AG04449 (cell line): ENCODE data around the gene ADIRF.
"Not testable (repeated sequence)": the region's sequence is repeated elsewhere in the genome, so short reads cannot be mapped to it uniquely, and the experiment has no call there.

ENCODE experiments used
- CTCF ChIA-PET: fragments of 350-600 bp; formaldehyde crosslinking; extraction: SDS; loops from one replicate; lab custom pipeline; 2021; ENCODE audit warnings: antibody characterized with exemption; lab: Yijun Ruan, JAX
- POLR2A ChIA-PET: fragments of 400-600, 350-600 bp; formaldehyde crosslinking; extraction: SDS; loops from one replicate; lab custom pipeline; 2020; ENCODE audit warnings: antibody characterized with exemption, inconsistent platforms; lab: Yijun Ruan, JAX
- DNase-seq: peaks from one replicate; pipeline ENCODE4 v3.0.0-alpha.2; 2010; ENCODE audit warnings: low read depth, low spot score
- H3K4me3 ChIP-seq: 2 replicates; pipeline ENCODE4 v1.5.1; 2011; ENCODE audit warnings: low read depth, mild to moderate bottlenecking, control low read depth, low read length
- CTCF ChIP-seq: IDR thresholded peaks from one replicate; pipeline ENCODE4 v1.5.1; 2011; ENCODE audit warnings: mild to moderate bottlenecking, moderate library complexity, low read length, control low read depth, inconsistent platforms; ENCODE audit not compliant: insufficient read depth; ENCODE audit errors: missing control alignments

The ADIRF gene

GRCh38 chr10:86952106-86952505 lies 16.2 kb upstream of the ADIRF start:
- no peak overlapping the region for H3K4me3 ChIP-seq
- POLR2A ChIA-PET: no interaction called here
- CTCF ChIA-PET: interaction anchor here (3.4 to 10.1 kb wide), 2 partner anchors 9 to 15 kb away, joined by 24 to 171 read pairs; partner anchors contain the start of gene ADIRF
- DNase-seq: no peak
- no peak for TF ChIP-seq CTCF

- CTCF ChIA-PET: interaction anchor here (3.4 to 10.1 kb wide), 2 partner anchors 10 to 14 kb away, joined by 24 to 171 read pairs; partner anchors contain the start of gene ADIRF
- POLR2A ChIA-PET, DNase-seq, H3K4me3 ChIP-seq: not testable (repeated sequence)
Measured at GRCh38 chr10:86952697-86953096, 15.6 kb upstream of the ADIRF start.

GRCh38 chr10:86953747-86954680 lies 14.3 kb upstream of the ADIRF start:
- ChIA-PET CTCF (interaction anchor here (1.0 to 10.1 kb wide), 4 partner anchors 11 to 23 kb away, joined by 3 to 171 read pairs (median 14); partner anchors contain the start of gene ADIRF), POLR2A (interaction anchor here (1.1 to 1.2 kb wide), 2 partner anchors 17 to 551 kb away, joined by 3 to 4 read pairs; partner anchors contain the start of gene MINPP1)
- DNase-seq: no peak
- TF ChIP-seq CTCF: no peak
- H3K4me3 ChIP-seq: no peak overlapping the region

GRCh38 chr10:86954681-86955500 lies 13.4 kb upstream of the ADIRF start:
- ChIA-PET POLR2A (interaction anchor here (1.1 to 1.2 kb wide), 2 partner anchors 16 to 550 kb away, joined by 3 to 4 read pairs; partner anchors contain the start of gene MINPP1), CTCF (interaction anchor here (1.0 to 10.1 kb wide), 4 partner anchors 12 to 22 kb away, joined by 3 to 171 read pairs (median 14); partner anchors contain the start of gene ADIRF)
- TF ChIP-seq CTCF: no peak
- no peak for DNase-seq
- no peak overlapping the region for H3K4me3 ChIP-seq

- CTCF ChIA-PET: interaction anchor here (0.5 to 10.1 kb wide), 4 partner anchors 11 to 136 kb away, joined by 3 to 171 read pairs (median 52); partner anchors contain the start of gene ADIRF
- DNase-seq: no peak
- POLR2A ChIA-PET: no interaction called here
- H3K4me3 ChIP-seq: no peak overlapping the region
- no peak for TF ChIP-seq CTCF
Measured at GRCh38 chr10:86955501-86956194, 12.6 kb upstream of the ADIRF start.
